ENCODE measurements around the gene GET4. TPM values are rescaled to one million over a fixed set of nuclear protein-coding genes. Genes with fewer than 3 reads are reported as not detected.

GET4 gene
- total and polyA plus RNA-seq, 2 experiments from 2014 or later, result 26.3 to 26.8 TPM

DNA sequence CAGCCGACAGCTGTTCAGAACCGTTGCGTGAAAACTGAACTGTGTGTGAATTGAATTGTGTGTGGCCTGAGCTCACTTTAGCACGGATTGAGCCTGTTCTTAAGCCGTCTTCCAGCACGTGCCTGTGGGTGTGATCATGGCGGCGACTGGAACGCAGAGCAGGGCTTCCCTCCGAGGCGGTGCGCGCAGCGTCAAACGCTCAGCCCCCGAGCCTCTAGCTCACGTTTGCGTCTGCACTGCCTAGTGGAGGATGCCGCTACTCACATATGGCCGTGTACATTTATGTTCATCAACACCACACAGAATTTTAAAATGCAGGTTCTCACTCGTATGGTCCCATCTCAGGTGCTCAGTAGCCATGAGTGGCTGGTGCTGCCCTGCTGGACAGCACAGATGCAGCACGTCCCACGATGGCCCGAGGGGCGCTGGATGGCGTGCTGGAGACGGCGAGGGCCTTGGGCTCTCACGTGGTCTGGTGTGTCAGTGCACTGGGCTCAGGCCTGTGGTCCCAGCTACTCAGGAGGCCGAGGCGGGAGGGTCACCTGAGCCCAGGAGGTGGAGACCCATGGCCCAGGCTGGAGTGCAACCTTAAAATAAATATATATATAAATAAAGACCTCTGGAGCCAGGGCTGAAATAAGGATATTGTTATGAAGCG lies 22.1 kb upstream of the GET4 start:
- DNase-seq, result no peak
- in situ Hi-C loops (cut with MboI), result no loop called here
- H3K4me3 ChIP-seq, result no peak overlapping the region
- no peak overlapping the region for H3K27ac ChIP-seq
- H3K79me2 ChIP-seq (ENCODE audit: insufficient read depth), result 0 out of 2 replicates have a peak, but pooled peaks cover 3% of the 10 kb centered on the region
- no peaks in the 10 kb centered on the region for H3K4me1 ChIP-seq (ENCODE audit: insufficient read depth)
- no peak overlapping the region for H3K4me2 ChIP-seq (ENCODE audit: unreplicated experiment)
- H3K9ac ChIP-seq, result no peak overlapping the region
- no peaks in the 10 kb centered on the region for H3F3A ChIP-seq (ENCODE audit: insufficient read depth)
- no peak overlapping the region for H2AFZ ChIP-seq
- TF ChIP-seq EZH2phosphoT487 (IDR thresholded peaks at IDR 0.05; ENCODE audit: insufficient read depth, low read depth) (no peak), EZH2 (IDR thresholded peaks at IDR 0.05; ENCODE audit: insufficient read depth, poor library complexity, severe bottlenecking) (no peak)
- 87 to 93% methylated on average over 22 to 32 of the region's 32 CpGs for WGBS, 2 experiments (ENCODE audit: low coverage in 1 of 2, low lambda C conversion rate in 2 of 2, missing lambda C conversion rate in 2 of 2)
- H3K27me3 ChIP-seq (replicated peaks; ENCODE audit: insufficient read depth), result no peaks in the 10 kb centered on the region
- no peaks in the 10 kb centered on the region for H3K9me3 ChIP-seq (ENCODE audit: low read depth)
- peaks cover 28% of the 10 kb centered on the region for H3K36me3 ChIP-seq (ENCODE audit: low read depth)
- no peaks in the 10 kb centered on the region for H4K20me1 ChIP-seq (ENCODE audit: insufficient read depth)
- H3K9me2 ChIP-seq (ENCODE audit: insufficient read depth), result no peaks in the 10 kb centered on the region

DNA sequence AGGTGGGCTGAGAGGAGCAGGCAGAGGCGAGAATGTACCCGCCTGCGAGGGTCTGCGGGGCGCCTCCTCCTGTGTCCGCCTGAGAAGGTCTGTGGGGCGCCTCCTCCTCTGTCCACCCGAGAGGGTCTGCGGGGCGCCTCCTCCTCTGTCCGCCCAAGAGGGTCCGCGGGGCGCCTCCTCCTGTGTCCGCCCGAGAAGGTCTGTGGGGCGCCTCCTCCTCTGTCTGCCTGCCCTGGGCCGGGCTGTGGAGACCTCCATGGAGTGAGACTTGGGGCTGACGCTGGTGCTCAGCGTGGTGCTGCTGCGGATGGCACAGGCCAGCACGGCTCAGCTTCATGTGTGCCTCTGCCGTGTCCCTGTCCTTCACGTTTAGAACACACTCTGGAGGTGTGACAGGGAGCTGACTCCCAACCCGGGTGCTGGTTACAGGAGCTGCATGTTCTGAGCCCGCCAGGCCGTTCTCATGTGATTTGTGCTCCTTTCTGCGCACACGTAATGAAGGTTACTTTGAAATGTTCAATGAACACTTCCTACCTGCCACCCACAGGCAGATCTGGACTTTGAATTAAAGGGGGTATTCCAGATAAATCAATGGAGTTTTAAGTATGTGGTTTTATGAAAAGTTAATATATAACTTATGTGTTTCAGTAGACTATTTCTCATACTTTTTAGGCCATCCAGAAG lies 20.5 kb upstream of the GET4 start:
- H3K79me2 ChIP-seq (ENCODE audit: insufficient read depth), result 0 out of 2 replicates have a peak, but pooled peaks cover 3% of the 10 kb centered on the region
- no peaks in the 10 kb centered on the region for H3F3A ChIP-seq (ENCODE audit: insufficient read depth)
- H3K9ac ChIP-seq, result no peak overlapping the region
- no peaks in the 10 kb centered on the region for H3K27me3 ChIP-seq (replicated peaks; ENCODE audit: insufficient read depth)
- no peak overlapping the region for H3K27ac ChIP-seq
- no peak for DNase-seq
- no peak for TF ChIP-seq EZH2 (IDR thresholded peaks at IDR 0.05; ENCODE audit: insufficient read depth, poor library complexity, severe bottlenecking)
- no peak for TF ChIP-seq EZH2phosphoT487 (IDR thresholded peaks at IDR 0.05; ENCODE audit: insufficient read depth, low read depth)
- H2AFZ ChIP-seq, result no peak overlapping the region
- peaks cover 28% of the 10 kb centered on the region for H3K36me3 ChIP-seq (ENCODE audit: low read depth)
- H3K4me3 ChIP-seq, result no peak overlapping the region
- no peaks in the 10 kb centered on the region for H3K9me2 ChIP-seq (ENCODE audit: insufficient read depth)
- H4K20me1 ChIP-seq (ENCODE audit: insufficient read depth), result no peaks in the 10 kb centered on the region
- no peak overlapping the region for H3K4me2 ChIP-seq (ENCODE audit: unreplicated experiment)
- H3K4me1 ChIP-seq (ENCODE audit: insufficient read depth), result no peaks in the 10 kb centered on the region
- 92% methylated on average over 14 to 29 of the region's 29 CpGs for WGBS, 2 experiments (ENCODE audit: low coverage in 1 of 2, low lambda C conversion rate in 2 of 2, missing lambda C conversion rate in 2 of 2)
- in situ Hi-C loops (cut with MboI), result no loop called here
- H3K9me3 ChIP-seq (ENCODE audit: low read depth), result no peaks in the 10 kb centered on the region

DNA sequence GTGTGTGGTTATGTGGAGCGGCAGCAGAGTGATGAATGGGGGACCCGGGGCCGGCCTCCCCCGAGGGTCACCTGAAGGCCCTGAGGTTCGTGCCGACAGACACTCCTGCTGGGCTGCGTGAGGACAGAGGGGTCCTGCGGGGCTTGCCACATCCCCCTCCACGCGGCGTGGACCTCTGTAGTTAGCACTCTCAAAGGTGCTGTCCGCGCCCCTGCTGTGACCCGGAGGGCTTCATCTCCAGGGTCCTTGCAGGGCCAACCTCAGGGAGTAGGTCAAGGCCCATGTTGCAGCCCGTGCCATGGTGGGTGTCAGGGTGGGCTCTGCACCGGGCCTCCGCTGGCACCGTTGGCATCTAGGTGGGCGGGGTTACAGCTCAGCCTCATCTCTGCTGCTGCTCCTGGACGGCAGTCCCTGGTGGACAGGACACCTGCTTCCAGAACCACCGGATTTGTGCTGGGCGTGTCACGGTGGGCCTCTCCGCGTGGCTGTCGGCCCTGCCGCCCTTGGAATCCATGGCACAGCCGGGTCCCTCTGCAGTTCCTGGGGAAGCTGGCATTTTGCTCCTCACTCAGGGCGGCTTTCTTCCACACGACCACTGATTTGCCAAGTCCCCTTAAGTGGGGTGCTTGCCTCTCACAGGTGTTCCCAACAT lies 19.8 kb upstream of the GET4 start:
- Histone ChIP-seq H3K9ac (no peak overlapping the region), H3K79me2 (ENCODE audit: insufficient read depth) (no peaks in the 10 kb centered on the region), H3K4me3 (no peak overlapping the region), H3K27me3 (replicated peaks; ENCODE audit: insufficient read depth) (no peaks in the 10 kb centered on the region), H3K27ac (no peak overlapping the region), H3K9me2 (ENCODE audit: insufficient read depth) (no peaks in the 10 kb centered on the region), H3K36me3 (ENCODE audit: low read depth) (peaks cover 30% of the 10 kb centered on the region), H4K20me1 (ENCODE audit: insufficient read depth) (no peaks in the 10 kb centered on the region), H2AFZ (no peak overlapping the region), H3K9me3 (ENCODE audit: low read depth) (no peaks in the 10 kb centered on the region), H3F3A (ENCODE audit: insufficient read depth) (no peaks in the 10 kb centered on the region), H3K4me2 (ENCODE audit: unreplicated experiment) (no peak overlapping the region), H3K4me1 (ENCODE audit: insufficient read depth) (no peaks in the 10 kb centered on the region)
- in situ Hi-C loops (cut with MboI), result no loop called here
- WGBS, 2 experiments (ENCODE audit: low coverage in 1 of 2, low lambda C conversion rate in 2 of 2, missing lambda C conversion rate in 2 of 2), result 86 to 91% methylated on average over 27 to 28 of the region's 30 CpGs
- TF ChIP-seq EZH2phosphoT487 (IDR thresholded peaks at IDR 0.05; ENCODE audit: insufficient read depth, low read depth) (no peak), EZH2 (IDR thresholded peaks at IDR 0.05; ENCODE audit: insufficient read depth, poor library complexity, severe bottlenecking) (no peak)
- DNase-seq, result no peak

DNA sequence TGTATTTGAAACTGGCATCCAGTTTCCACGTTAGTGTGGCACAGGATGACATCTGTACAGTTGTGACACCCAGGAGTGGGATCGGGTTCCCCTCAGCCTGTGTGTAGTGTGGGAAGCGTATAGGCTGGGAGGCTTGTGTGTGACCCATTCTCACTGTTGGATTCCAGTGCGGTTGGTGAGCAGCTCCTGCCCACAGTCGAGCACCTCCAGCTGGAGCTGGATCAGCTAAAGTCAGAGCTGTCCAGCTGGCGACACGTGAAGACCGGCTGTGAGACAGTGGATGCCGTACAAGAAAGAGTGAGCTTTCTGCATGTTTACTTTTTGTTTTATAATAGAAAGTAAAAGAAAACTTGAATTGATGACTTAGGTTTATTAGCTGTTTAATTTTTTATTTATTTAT lies 18.7 kb upstream of the GET4 start:
- peaks cover 28% of the 10 kb centered on the region for H3K36me3 ChIP-seq (ENCODE audit: low read depth)
- in situ Hi-C loops (cut with MboI), result no loop called here
- no peak overlapping the region for H3K4me3 ChIP-seq

More for the DNA sequence above, 18.7 kb upstream of the GET4 start:
- no peak for DNase-seq
- H3F3A ChIP-seq (ENCODE audit: insufficient read depth), result no peaks in the 10 kb centered on the region
- TF ChIP-seq EZH2phosphoT487 (IDR thresholded peaks at IDR 0.05; ENCODE audit: insufficient read depth, low read depth) (no peak), EZH2 (IDR thresholded peaks at IDR 0.05; ENCODE audit: insufficient read depth, poor library complexity, severe bottlenecking) (no peak)
- H3K9ac ChIP-seq, result no peak overlapping the region
- H3K4me1 ChIP-seq (ENCODE audit: insufficient read depth), result no peaks in the 10 kb centered on the region
- WGBS, 2 experiments (ENCODE audit: low coverage in 1 of 2, low lambda C conversion rate in 2 of 2, missing lambda C conversion rate in 2 of 2), result 69 to 72% methylated on average over 9 of the region's 9 CpGs
- no peak overlapping the region for H2AFZ ChIP-seq
- H3K27me3 ChIP-seq (replicated peaks; ENCODE audit: insufficient read depth), result no peaks in the 10 kb centered on the region
- no peaks in the 10 kb centered on the region for H3K9me2 ChIP-seq (ENCODE audit: insufficient read depth)
- no peak overlapping the region for H3K4me2 ChIP-seq (ENCODE audit: unreplicated experiment)
- no peak overlapping the region for H3K27ac ChIP-seq
- no peaks in the 10 kb centered on the region for H3K79me2 ChIP-seq (ENCODE audit: insufficient read depth)
- no peaks in the 10 kb centered on the region for H4K20me1 ChIP-seq (ENCODE audit: insufficient read depth)
- no peaks in the 10 kb centered on the region for H3K9me3 ChIP-seq (ENCODE audit: low read depth)
